ENCODE measurements around the gene CHFR.
"Not testable (repeated sequence)": the region's sequence is repeated elsewhere in the genome, so short reads cannot be mapped to it uniquely, and the experiment has no call there.

Gene CHFR, protein sequence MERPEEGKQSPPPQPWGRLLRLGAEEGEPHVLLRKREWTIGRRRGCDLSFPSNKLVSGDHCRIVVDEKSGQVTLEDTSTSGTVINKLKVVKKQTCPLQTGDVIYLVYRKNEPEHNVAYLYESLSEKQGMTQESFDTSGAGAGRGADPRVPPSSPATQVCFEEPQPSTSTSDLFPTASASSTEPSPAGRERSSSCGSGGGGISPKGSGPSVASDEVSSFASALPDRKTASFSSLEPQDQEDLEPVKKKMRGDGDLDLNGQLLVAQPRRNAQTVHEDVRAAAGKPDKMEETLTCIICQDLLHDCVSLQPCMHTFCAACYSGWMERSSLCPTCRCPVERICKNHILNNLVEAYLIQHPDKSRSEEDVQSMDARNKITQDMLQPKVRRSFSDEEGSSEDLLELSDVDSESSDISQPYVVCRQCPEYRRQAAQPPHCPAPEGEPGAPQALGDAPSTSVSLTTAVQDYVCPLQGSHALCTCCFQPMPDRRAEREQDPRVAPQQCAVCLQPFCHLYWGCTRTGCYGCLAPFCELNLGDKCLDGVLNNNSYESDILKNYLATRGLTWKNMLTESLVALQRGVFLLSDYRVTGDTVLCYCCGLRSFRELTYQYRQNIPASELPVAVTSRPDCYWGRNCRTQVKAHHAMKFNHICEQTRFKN

DNA sequence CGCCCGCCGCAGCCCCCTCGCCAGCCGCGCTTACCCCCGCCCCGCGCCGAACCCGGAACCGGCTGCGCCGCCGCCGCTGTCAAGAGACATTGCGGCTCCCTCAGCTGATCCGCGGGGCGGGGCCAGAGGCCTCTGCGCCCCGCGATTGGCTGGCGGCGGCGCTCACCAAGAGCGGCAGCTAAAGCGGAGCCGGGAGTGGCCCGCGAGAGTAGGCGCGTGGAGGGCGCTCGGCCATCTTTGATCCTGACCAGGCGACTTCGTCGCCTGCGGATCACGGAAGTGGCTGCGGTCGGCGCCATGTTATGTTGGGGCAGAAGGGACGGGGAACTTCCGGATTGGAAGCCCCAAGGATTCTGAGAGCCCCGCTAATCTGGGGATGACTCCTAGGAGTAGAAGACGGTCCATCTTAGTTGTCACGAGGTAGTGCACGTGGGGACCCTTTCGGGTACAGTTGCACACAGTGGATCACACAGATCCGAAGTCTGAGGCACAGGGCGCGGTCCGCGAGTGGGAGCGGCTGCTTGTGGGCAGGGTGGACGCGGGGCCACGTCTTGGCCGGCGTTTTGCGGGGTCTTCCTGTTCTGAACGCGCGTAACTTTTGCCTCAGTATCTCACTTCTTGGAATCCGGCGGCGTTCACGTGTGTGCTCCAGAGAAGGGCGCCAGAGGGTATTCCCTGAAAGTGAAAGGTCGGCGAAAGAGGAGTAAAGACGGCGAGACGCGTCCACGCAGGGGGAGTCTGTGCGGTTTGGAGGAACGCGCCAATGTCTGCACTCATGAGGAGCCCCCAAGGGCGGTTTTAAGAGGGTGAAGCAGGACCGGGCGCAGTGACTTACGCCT is at the start of gene CHFR:
CHFR (minus strand) TSS at position 93 of the 839 bp plus-strand sequence. CDS start 277 bp downstream, outside the sequence.
- Mint-ChIP-seq H3K36me3 (ENCODE audit: low read depth) (peaks cover 47% of the 10 kb centered on the region), H3K4me1 (peaks cover 5% of the 10 kb centered on the region), H3K27me3 (ENCODE audit: low read depth) (peaks cover 21% of the 10 kb centered on the region), H3K27ac (peak within 1 kb of the TSS; percentile 99), H3K9me3 (peaks cover 39% of the 10 kb centered on the region), H3K4me3 (peak within 1 kb of the TSS; percentile 96 to 100 (median 98))
- TF ChIP-seq, protein P1, sequence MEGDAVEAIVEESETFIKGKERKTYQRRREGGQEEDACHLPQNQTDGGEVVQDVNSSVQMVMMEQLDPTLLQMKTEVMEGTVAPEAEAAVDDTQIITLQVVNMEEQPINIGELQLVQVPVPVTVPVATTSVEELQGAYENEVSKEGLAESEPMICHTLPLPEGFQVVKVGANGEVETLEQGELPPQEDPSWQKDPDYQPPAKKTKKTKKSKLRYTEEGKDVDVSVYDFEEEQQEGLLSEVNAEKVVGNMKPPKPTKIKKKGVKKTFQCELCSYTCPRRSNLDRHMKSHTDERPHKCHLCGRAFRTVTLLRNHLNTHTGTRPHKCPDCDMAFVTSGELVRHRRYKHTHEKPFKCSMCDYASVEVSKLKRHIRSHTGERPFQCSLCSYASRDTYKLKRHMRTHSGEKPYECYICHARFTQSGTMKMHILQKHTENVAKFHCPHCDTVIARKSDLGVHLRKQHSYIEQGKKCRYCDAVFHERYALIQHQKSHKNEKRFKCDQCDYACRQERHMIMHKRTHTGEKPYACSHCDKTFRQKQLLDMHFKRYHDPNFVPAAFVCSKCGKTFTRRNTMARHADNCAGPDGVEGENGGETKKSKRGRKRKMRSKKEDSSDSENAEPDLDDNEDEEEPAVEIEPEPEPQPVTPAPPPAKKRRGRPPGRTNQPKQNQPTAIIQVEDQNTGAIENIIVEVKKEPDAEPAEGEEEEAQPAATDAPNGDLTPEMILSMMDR (IDR thresholded peaks at IDR 0.05; ENCODE audit: unreplicated experiment in 3 of 3): no peak

DNA sequence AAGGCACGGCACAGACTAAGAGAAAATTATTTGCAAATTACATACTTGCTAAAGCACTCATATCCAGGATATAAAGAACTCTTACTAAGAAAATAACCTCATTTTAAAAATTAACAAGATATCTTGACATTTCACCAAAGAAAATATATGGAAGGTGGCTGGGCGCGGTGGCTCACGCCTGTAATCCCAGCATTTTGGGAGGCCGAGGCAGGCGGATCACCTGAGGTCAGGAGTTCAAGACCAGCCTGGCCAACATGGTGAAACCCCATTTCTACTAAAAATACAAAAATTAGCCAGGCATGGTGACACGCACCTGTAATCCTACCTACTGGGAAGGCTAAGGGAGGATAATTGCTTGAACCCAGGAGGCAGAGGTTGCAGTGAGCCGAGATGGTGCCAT is 49.5 kb upstream of the CHFR start:
- H3K36me3 Mint-ChIP-seq (ENCODE audit: low read depth): peaks cover 57% of the 10 kb centered on the region
- peaks cover 67% of the 10 kb centered on the region for H3K9me3 Mint-ChIP-seq
- not testable (repeated sequence) for H3K27ac Mint-ChIP-seq; H3K4me3 Mint-ChIP-seq; H3K4me1 Mint-ChIP-seq; H3K27me3 Mint-ChIP-seq (ENCODE audit: low read depth)

DNA sequence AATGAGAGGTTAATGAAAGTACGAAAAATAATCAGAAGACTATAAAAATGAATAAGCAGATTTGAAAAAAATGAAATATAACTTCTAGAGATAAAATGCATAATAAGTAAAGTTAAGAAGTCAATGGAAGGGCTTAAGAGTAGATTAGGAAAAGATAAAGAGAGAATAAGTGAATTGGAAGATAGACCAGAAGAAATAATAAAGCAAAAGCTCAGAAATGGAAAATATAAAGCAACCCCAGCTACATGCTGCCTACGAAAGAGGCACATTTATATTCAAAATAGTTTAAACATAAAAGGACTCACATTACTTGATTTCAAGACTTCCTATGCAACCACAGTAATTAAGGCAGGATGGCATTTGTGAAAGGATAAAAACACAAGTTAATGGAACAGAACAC is 48.8 kb upstream of the CHFR start:
- H3K9me3 Mint-ChIP-seq: peaks cover 67% of the 10 kb centered on the region
- H3K27ac Mint-ChIP-seq: no peak overlapping the region
- H3K4me3 Mint-ChIP-seq: no peak overlapping the region
- H3K36me3 Mint-ChIP-seq (ENCODE audit: low read depth): peaks cover 65% of the 10 kb centered on the region
- TF ChIP-seq, protein P1 (IDR thresholded peaks at IDR 0.05; ENCODE audit: unreplicated experiment in 3 of 3): no peak
- no peaks in the 10 kb centered on the region for H3K4me1 Mint-ChIP-seq
- H3K27me3 Mint-ChIP-seq (ENCODE audit: low read depth): no peaks in the 10 kb centered on the region

DNA sequence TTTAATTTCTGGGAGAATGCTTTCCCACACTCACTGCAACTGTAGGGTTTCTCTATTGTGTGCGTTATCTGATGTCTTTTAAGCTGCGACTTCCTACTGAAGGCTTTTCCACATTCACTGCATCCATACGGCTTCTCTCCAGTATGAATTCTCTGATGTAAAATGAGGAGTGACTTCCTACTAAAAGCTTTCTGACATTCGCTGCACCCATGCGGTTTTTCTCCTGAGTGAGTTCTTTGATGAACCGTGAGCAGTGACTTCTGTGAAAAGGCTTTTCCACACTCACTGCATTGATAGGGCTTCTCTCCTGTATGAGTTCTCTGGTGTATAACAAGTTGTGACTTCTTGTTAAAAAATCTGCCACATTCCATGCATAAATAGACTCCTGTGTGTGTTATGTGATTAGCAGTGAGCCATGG is 39.0 kb upstream of the CHFR start:
- no peaks in the 10 kb centered on the region for H3K27me3 Mint-ChIP-seq (ENCODE audit: low read depth)
- peaks cover 89% of the 10 kb centered on the region for H3K9me3 Mint-ChIP-seq
- H3K4me1 Mint-ChIP-seq: no peaks in the 10 kb centered on the region
- no peak overlapping the region for H3K27ac Mint-ChIP-seq
- peaks cover 100% of the 10 kb centered on the region for H3K36me3 Mint-ChIP-seq (ENCODE audit: low read depth)
- no peak overlapping the region for H3K4me3 Mint-ChIP-seq
- TF ChIP-seq, protein P1 (IDR thresholded peaks at IDR 0.05; ENCODE audit: unreplicated experiment in 3 of 3): no peak

DNA sequence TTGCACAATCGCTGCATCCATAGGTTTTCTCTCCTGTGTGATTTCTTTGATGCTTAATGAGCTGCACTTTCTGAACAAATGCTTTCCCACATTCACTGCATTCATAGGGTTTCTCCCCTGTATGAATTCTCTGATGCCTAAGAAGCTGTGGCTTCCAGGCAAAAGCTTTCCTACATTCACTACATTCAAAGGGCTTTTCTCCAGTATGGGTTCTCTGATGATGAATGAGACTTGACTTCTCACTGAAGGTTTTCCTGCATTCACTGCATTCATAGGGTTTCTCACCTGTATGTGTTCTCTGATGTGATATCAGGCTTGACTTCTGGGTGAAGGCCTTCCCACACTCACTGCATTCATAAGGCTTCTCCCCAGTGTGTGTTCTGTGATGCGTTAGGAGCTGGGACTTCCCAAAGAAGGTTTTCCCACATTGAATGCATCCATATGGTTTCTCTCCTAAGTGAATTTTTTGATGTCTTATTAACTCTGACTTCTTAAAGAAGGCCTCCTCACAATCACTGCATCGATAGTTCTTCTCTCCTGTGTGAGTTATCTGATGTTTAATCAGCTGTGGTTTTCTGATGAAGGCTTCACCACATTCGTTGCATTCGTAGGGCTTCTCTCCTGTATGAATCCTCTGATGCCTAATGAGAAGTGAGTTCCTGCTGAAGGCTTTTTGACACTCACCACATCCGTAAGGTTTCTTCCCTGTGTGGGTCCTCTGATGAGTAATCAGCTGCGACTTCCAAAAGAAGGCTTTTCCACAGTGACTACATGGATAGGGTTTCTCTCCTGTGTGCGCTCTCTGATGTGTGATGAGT is 38.4 kb upstream of the CHFR start:
- Mint-ChIP-seq H3K36me3 (ENCODE audit: low read depth) (peaks cover 100% of the 10 kb centered on the region), H3K27me3 (ENCODE audit: low read depth) (no peaks in the 10 kb centered on the region), H3K9me3 (peaks cover 89% of the 10 kb centered on the region), H3K27ac (no peak overlapping the region), H3K4me1 (no peaks in the 10 kb centered on the region), H3K4me3 (no peak overlapping the region)
- TF ChIP-seq, protein P1 (IDR thresholded peaks at IDR 0.05; ENCODE audit: unreplicated experiment in 3 of 3): no peak

Data from nephron (organoid).